GM12878 (cell line): ENCODE data around the gene DCAF17. TPM values are rescaled to one million over a fixed set of nuclear protein-coding genes. Genes with fewer than 3 reads are reported as not detected.

Experiments used
- ATAC-seq: fragments of 200-7000 bp; cut with Tn5 transposase; 3 replicates; pipeline ENCODE4 v1.9.1; 2020; ENCODE audit warnings: mild to moderate bottlenecking, moderate library complexity
- BruUV-seq: library from RNA; stranded (reverse); fragments of 400-500 nt; replicated peaks from 2 replicates; lab custom pipeline; 2021; lab: Mats Ljungman, UMichigan
- CTCF ChIA-PET: fragments of 300-600 bp; sonication (Branson Sonifier 250); formaldehyde crosslinking; extraction: SDS; loops from one replicate; lab custom pipeline; 2021; ENCODE audit warnings: inconsistent platforms; lab: Yijun Ruan, JAX
- POLR2A ChIA-PET: fragments of 350-600 bp; formaldehyde crosslinking; extraction: SDS; loops from one replicate; lab custom pipeline; 2021; ENCODE audit warnings: inconsistent platforms; lab: Charles Lee
- RAD21 ChIA-PET: fragments of 300-600 bp; sonication (Branson Sonifier 250); formaldehyde crosslinking; loops from one replicate; lab custom pipeline; 2023; ENCODE audit warnings: antibody characterized with exemption; ENCODE audit not compliant: unreplicated experiment; lab: Charles Lee
- SMC1A ChIA-PET: fragments of 300-600 bp; sonication (Branson Sonifier 250); formaldehyde crosslinking; loops from one replicate; lab custom pipeline; 2023; ENCODE audit not compliant: unreplicated experiment, uncharacterized antibody; lab: Charles Lee
- DNase-seq: peaks from one replicate; pipeline ENCODE4 v3.0.0-alpha.2; 2011; ENCODE audit warnings: low read depth, low spot score
- FAIRE-seq: peaks from 3 replicates; lab custom pipeline; 2011; peaks lifted over from hg19 to GRCh38; lab: Jason Lieb, UNC
- H2AFZ ChIP-seq: 2 replicates; pipeline ENCODE4 v1.6.0; 2011; ENCODE audit warnings: low read depth, low read length, control low read depth; ENCODE audit not compliant: control insufficient read depth
- H3K27ac ChIP-seq: 2 replicates; pipeline ENCODE4 v1.5.1; 2011; ENCODE audit warnings: control low read depth; ENCODE audit not compliant: control insufficient read depth, insufficient read depth
- H3K27me3 ChIP-seq, 2 experiments: replicated peaks in 1 of 2; 2 replicates each; pipeline versions ENCODE4 v1.6.0 to v1.6.1; 2011; ENCODE audit warnings: low read length in 1 of 2; ENCODE audit not compliant: control insufficient read depth in 2 of 2, insufficient read depth in 2 of 2
- H3K36me3 ChIP-seq, 2 experiments: 2 replicates each; pipeline ENCODE4 v1.5.1; 2011; ENCODE audit warnings: low read length in 1 of 2; ENCODE audit not compliant: control insufficient read depth in 2 of 2, insufficient read depth in 2 of 2
- H3K4me1 ChIP-seq: 2 replicates; pipeline ENCODE4 v1.6.1; 2011; ENCODE audit warnings: mild to moderate bottlenecking, low read length, moderate library complexity, mixed read lengths; ENCODE audit not compliant: control insufficient read depth, insufficient read depth
- H3K4me2 ChIP-seq: 2 replicates; pipeline ENCODE4 v1.6.0; 2011; ENCODE audit warnings: control low read depth; ENCODE audit not compliant: control insufficient read depth, insufficient read depth
- H3K4me3 ChIP-seq: fragments of 200-600 bp; sonication (generic); 2 replicates; pipeline ENCODE4 v1.5.1; 2016
- H3K79me2 ChIP-seq: 2 replicates; pipeline ENCODE4 v1.6.0; 2011; ENCODE audit warnings: low read length; ENCODE audit not compliant: control insufficient read depth, insufficient read depth
- H3K9ac ChIP-seq: 2 replicates; pipeline ENCODE4 v1.8.0; 2011; ENCODE audit warnings: low read length, control low read depth, mixed read lengths; ENCODE audit not compliant: control insufficient read depth, insufficient read depth
- H3K9me3 ChIP-seq: replicated peaks from 3 replicates; pipeline ENCODE4 v1.5.1; 2011; ENCODE audit warnings: mild to moderate bottlenecking, low read length; ENCODE audit not compliant: control insufficient read depth, insufficient read depth
- H4K20me1 ChIP-seq: 2 replicates; pipeline ENCODE4 v1.6.0; 2011; ENCODE audit not compliant: control insufficient read depth, insufficient read depth
- ATF2 ChIP-seq: IDR thresholded peaks from 2 replicates; pipeline ENCODE4 v1.6.1; 2012; ENCODE audit warnings: low read length, inconsistent platforms
- BACH1 ChIP-seq: fragments of 450-650 bp; IDR thresholded peaks from 2 replicates; pipeline ENCODE4 v1.6.1; 2017; ENCODE audit warnings: mild to moderate bottlenecking, borderline replicate concordance
- CBFB ChIP-seq: IDR thresholded peaks from 2 replicates; pipeline ENCODE4 v1.6.1; 2016; ENCODE audit warnings: antibody characterized with exemption, low read depth
- ELK1 ChIP-seq: IDR thresholded peaks from 2 replicates; pipeline ENCODE4 v1.6.1; 2012; ENCODE audit warnings: low read depth, low read length, improper control_type of control experiment
- FOXM1 ChIP-seq: IDR thresholded peaks from 2 replicates; pipeline ENCODE4 v1.6.1; 2012; ENCODE audit warnings: low read depth, mild to moderate bottlenecking, inconsistent platforms, low read length, moderate library complexity
- HDGF ChIP-seq: fragments of 450-650 bp; IDR thresholded peaks from 2 replicates; pipeline ENCODE4 v1.6.1; 2016; ENCODE audit warnings: antibody characterized with exemption
- KDM1A ChIP-seq: fragments of 200-600 bp; sonication (generic); IDR thresholded peaks from 2 replicates; pipeline ENCODE4 v1.6.1; 2016; ENCODE audit warnings: borderline replicate concordance
- MTA3 ChIP-seq: IDR thresholded peaks from 2 replicates; pipeline ENCODE4 v1.6.1; 2012; ENCODE audit warnings: low read length, inconsistent platforms, borderline replicate concordance
- NFYA ChIP-seq: IDR thresholded peaks from 2 replicates; pipeline ENCODE4 v1.6.1; 2011; ENCODE audit warnings: low read depth, mild to moderate bottlenecking, low read length, improper control_type of control experiment, borderline replicate concordance
- NR2F1 ChIP-seq: fragments of 450-650 bp; conservative IDR thresholded peaks from 2 replicates; pipeline ENCODE4 v1.6.1; 2017; ENCODE audit warnings: mild to moderate bottlenecking
- PAX5 ChIP-seq: IDR thresholded peaks from 2 replicates; pipeline ENCODE4 v1.6.1; 2011; ENCODE audit warnings: low read depth, low read length, borderline replicate concordance
- PAX8 ChIP-seq: fragments of 450-650 bp; IDR thresholded peaks from 2 replicates; pipeline ENCODE4 v1.6.1; 2017; ENCODE audit warnings: mild to moderate bottlenecking, moderate library complexity
- TBL1XR1 ChIP-seq: IDR thresholded peaks from 2 replicates; pipeline ENCODE4 v1.6.1; 2012; ENCODE audit warnings: low read depth, low read length, improper control_type of control experiment
- ZNF24 ChIP-seq: fragments of 450-650 bp; IDR thresholded peaks from 2 replicates; pipeline ENCODE4 v1.6.1; 2017; ENCODE audit warnings: antibody characterized with exemption, mild to moderate bottlenecking
- WGBS: methylation state at CpG from one replicate; pipeline ENCODE4 v1.1.6; 2016; ENCODE audit warnings: low lambda C conversion rate; ENCODE audit not compliant: insufficient replicate concordance, insufficient coverage; ENCODE audit errors: missing lambda C conversion rate; 5-methylcytosine and 5-hydroxymethylcytosine counted together
- in situ Hi-C: fragments of 300-500 bp; cut with MboI; formaldehyde crosslinking; loops from 9 replicates; pipeline ENCODE4 v1.14.3; 2018; ENCODE audit warnings: mixed read lengths
- intact Hi-C: fragments of 100-400 bp; cut with micrococcal nuclease; formaldehyde crosslinking; loops from one replicate; pipeline ENCODE4 v1.14.2; 2022; ENCODE audit not compliant: unreplicated experiment
- polyA plus RNA-seq, 11 experiments: library from polyadenylated mRNA; depleted of rRNA in 4 of 11; unstranded in 6 of 11; stranded (reverse) in 5 of 11; fragments of >200 nt; fragmentation: Nextera tagmentation in 4 of 11; fragmentation: Illumina TruSeq in 1 of 11; extraction: Ambion mirVana in 4 of 11; extraction: Trizol in 1 of 11; gene quantifications; 1 replicate in 1 of 11; 2 replicates in 10 of 11; pipeline versions ENCODE4 v1.2.1 to v1.2.3, GENCODE V29; 2011 to 2016; ENCODE audit warnings: inconsistent platforms in 2 of 11, missing spikeins in 2 of 11, low read depth in 1 of 11
- total RNA-seq, 4 experiments: library from RNA; depleted of rRNA in 3 of 4; stranded (reverse); fragments of >200 nt in 3 of 4; fragmentation: Illumina TruSeq in 1 of 4; extraction: Trizol in 1 of 4; gene quantifications; 2 replicates each; pipeline versions ENCODE4 v1.2.1 to v1.2.3, GENCODE V29; 2013 to 2021
- TF ChIP-seq, protein P1 (sequence below): fragments of 450-650 bp; IDR thresholded peaks from 2 replicates; pipeline ENCODE4 v1.6.1; 2017; ENCODE audit warnings: antibody characterized with exemption, mild to moderate bottlenecking, moderate library complexity
- TF ChIP-seq, protein P2 (sequence below): fragments of 450-650 bp; IDR thresholded peaks from 2 replicates; pipeline ENCODE4 v1.6.1; 2016; ENCODE audit warnings: mild to moderate bottlenecking

Gene DCAF17
- total and polyA plus RNA-seq, 10 of the 15 experiments (the other 5 are each of a cell fraction or from before 2014, with no cell fraction given), result 5.2 to 32.9 (median 23.4) TPM

DNA sequence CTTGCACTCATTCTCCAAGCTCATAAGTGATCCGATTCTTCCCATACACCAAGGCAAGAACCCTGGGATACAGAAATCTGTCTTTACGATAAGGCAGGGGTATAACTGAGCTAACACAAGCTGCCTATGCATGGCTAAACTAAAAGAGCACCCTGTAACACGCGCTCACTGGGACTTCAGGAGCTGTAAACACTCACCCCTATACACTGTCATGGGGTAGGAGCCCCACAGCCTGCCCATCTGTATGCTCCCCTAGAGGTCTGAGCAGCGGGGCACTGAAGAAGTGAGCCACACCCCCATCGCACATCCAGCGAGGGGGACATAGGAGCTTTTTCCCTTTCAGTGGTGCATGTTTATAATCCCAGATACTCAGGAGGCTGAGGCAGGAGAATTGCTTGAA lies 47.0 kb upstream of the DCAF17 start (continued):
- TF ChIP-seq, protein P1, sequence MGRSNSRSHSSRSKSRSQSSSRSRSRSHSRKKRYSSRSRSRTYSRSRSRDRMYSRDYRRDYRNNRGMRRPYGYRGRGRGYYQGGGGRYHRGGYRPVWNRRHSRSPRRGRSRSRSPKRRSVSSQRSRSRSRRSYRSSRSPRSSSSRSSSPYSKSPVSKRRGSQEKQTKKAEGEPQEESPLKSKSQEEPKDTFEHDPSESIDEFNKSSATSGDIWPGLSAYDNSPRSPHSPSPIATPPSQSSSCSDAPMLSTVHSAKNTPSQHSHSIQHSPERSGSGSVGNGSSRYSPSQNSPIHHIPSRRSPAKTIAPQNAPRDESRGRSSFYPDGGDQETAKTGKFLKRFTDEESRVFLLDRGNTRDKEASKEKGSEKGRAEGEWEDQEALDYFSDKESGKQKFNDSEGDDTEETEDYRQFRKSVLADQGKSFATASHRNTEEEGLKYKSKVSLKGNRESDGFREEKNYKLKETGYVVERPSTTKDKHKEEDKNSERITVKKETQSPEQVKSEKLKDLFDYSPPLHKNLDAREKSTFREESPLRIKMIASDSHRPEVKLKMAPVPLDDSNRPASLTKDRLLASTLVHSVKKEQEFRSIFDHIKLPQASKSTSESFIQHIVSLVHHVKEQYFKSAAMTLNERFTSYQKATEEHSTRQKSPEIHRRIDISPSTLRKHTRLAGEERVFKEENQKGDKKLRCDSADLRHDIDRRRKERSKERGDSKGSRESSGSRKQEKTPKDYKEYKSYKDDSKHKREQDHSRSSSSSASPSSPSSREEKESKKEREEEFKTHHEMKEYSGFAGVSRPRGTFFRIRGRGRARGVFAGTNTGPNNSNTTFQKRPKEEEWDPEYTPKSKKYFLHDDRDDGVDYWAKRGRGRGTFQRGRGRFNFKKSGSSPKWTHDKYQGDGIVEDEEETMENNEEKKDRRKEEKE, result no peak
- no peak for TF ChIP-seq NFYA
- TF ChIP-seq, all 136 proteins: peak for 0

DNA sequence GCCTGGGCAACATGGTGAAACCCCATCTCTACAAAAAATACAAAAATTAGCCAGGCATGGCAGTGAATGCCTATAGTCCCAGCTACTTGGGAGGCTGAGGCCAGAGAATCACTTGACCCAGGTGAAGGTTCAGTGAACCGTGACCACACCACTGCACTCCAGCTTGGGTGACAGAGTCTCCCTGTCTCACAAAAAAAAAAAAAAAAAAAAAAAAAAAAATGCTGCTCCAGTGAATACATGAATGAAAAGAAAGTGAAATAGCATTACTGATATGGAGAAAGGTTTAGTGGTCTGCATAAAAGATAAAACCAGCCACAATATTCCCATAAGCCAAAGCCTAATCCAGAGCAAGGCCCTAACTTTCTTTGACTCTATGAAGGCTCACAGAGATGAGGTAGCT lies 44.7 kb upstream of the DCAF17 start:
- no peaks in the 10 kb centered on the region for H4K20me1 ChIP-seq
- peak overlapping the region; percentile 66 for H3K27ac ChIP-seq
- no peaks in the 10 kb centered on the region for H3K27me3 ChIP-seq
- no peak overlapping the region for H3K4me3 ChIP-seq
- H2AFZ ChIP-seq, result no peak overlapping the region; the same call in 1 of the 2 replicates
- peaks cover 48% of the 10 kb centered on the region for H3K4me1 ChIP-seq
- 0% methylated on average over 1 of the region's 1 CpG for WGBS
- in situ Hi-C loops (no loop called here), intact Hi-C loops (no loop called here)
- peaks cover 0 to 8% of the 10 kb centered on the region in 2 experiments; a peak in 2 of 4 replicates for H3K36me3 ChIP-seq
- POLR2A ChIA-PET, result interaction anchor here (0.6 to 2.3 kb wide), 15 partner anchors 10 to 194 kb away, joined by 3 to 10 read pairs (median 7); no protein-coding TSS in a partner anchor
- FAIRE-seq, result peak; percentile 23
- no TSS peak for BruUV-seq
- H3K9me3 ChIP-seq, result no peaks in the 10 kb centered on the region; the same call in 2 of the 3 replicates
- RAD21 ChIA-PET, result interaction anchor here (0.6 to 3.1 kb wide), 14 partner anchors 18 to 261 kb away, joined by 3 to 21 read pairs (median 6); no protein-coding TSS in a partner anchor
- peak overlapping the region; percentile 47 for H3K4me2 ChIP-seq
- H3K79me2 ChIP-seq, result peaks cover 28% of the 10 kb centered on the region
- no peak overlapping the region for H3K9ac ChIP-seq
- CTCF ChIA-PET, result interaction anchor here (0.5 to 2.4 kb wide), 13 partner anchors 9 to 302 kb away, joined by 3 to 8 read pairs (median 5); no protein-coding TSS in a partner anchor
- SMC1A ChIA-PET, result interaction anchor here (0.7 to 3.2 kb wide), 23 partner anchors 8 to 140 kb away, joined by 3 to 25 read pairs (median 5); no protein-coding TSS in a partner anchor
- peak; percentile 66 for ATAC-seq
- no peak for DNase-seq
- peak; percentile 97 for TF ChIP-seq PAX8
- 0 out of 2 replicates have a peak, but pooled peaks have one; percentile 40 for TF ChIP-seq ATF2
- no peak for TF ChIP-seq MTA3
- TF ChIP-seq ELK1, result no peak
- 0 out of 2 replicates have a peak, but pooled peaks have one; percentile 22 for TF ChIP-seq BACH1
- TF ChIP-seq HDGF, result peak; percentile 70; the same call in 1 of the 2 replicates
- TF ChIP-seq, protein P2, sequence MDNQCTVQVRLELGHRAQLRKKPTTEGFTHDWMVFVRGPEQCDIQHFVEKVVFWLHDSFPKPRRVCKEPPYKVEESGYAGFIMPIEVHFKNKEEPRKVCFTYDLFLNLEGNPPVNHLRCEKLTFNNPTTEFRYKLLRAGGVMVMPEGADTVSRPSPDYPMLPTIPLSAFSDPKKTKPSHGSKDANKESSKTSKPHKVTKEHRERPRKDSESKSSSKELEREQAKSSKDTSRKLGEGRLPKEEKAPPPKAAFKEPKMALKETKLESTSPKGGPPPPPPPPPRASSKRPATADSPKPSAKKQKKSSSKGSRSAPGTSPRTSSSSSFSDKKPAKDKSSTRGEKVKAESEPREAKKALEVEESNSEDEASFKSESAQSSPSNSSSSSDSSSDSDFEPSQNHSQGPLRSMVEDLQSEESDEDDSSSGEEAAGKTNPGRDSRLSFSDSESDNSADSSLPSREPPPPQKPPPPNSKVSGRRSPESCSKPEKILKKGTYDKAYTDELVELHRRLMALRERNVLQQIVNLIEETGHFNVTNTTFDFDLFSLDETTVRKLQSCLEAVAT, result 0 out of 2 replicates have a peak, but pooled peaks have one; percentile 42
- 0 out of 2 replicates have a peak, but pooled peaks have one; percentile 25 for TF ChIP-seq CBFB
- no peak for TF ChIP-seq KDM1A
- peak; percentile 33; the same call in 1 of the 2 replicates for TF ChIP-seq FOXM1
- no peak for TF ChIP-seq TBL1XR1
- TF ChIP-seq NR2F1, result peak; percentile 41
- TF ChIP-seq PAX5, result peak; percentile 89
- peak; percentile 77; the same call in 1 of the 2 replicates for TF ChIP-seq ZNF24
